ENCODE results near the gene MASP1.

Gene MASP1

GRCh38 chr3:187277129-187277462 lies 14.4 kb downstream of the MASP1 start:
- H3K4me3 ChIP-seq (ENCODE audit: low read depth, low read length), result no peak overlapping the region
- no peak for TF ChIP-seq CTCF (IDR thresholded peaks at IDR 0.05; ENCODE audit: low read depth, low read length)

GRCh38 chr3:187276397-187277128 lies 15.0 kb downstream of the MASP1 start:
- TF ChIP-seq CTCF (IDR thresholded peaks at IDR 0.05; ENCODE audit: low read depth, low read length), result no peak
- no peak overlapping the region for H3K4me3 ChIP-seq (ENCODE audit: low read depth, low read length)

- no peak for TF ChIP-seq CTCF (IDR thresholded peaks at IDR 0.05; ENCODE audit: low read depth, low read length)
- H3K4me3 ChIP-seq (ENCODE audit: low read depth, low read length), result no peak overlapping the region
Observed at GRCh38 chr3:187274977-187275338, 16.6 kb downstream of the MASP1 start.

GRCh38 chr3:187274315-187274976 lies 17.1 kb downstream of the MASP1 start:
- H3K4me3 ChIP-seq (ENCODE audit: low read depth, low read length), result no peak overlapping the region

GRCh38 chr3:187271582-187271981 lies 20.0 kb downstream of the MASP1 start:
- H3K4me3 ChIP-seq (ENCODE audit: low read depth, low read length), result no peak overlapping the region
- TF ChIP-seq CTCF (IDR thresholded peaks at IDR 0.05; ENCODE audit: low read depth, low read length), result no peak

More at GRCh38 chr3:187274315-187274976, 17.1 kb downstream of the MASP1 start:
- TF ChIP-seq CTCF (IDR thresholded peaks at IDR 0.05; ENCODE audit: low read depth, low read length), result no peak

- no peak for TF ChIP-seq CTCF (IDR thresholded peaks at IDR 0.05; ENCODE audit: low read depth, low read length)
- no peak overlapping the region for H3K4me3 ChIP-seq (ENCODE audit: low read depth, low read length)
Observed at GRCh38 chr3:187269486-187269885, 22.1 kb downstream of the MASP1 start.

GRCh38 chr3:187267306-187267705 lies 24.2 kb downstream of the MASP1 start:
- no peak for TF ChIP-seq CTCF (IDR thresholded peaks at IDR 0.05; ENCODE audit: low read depth, low read length)
- no peak overlapping the region for H3K4me3 ChIP-seq (ENCODE audit: low read depth, low read length)
